ENCODE measurements around the gene SUGP2.

DNA sequence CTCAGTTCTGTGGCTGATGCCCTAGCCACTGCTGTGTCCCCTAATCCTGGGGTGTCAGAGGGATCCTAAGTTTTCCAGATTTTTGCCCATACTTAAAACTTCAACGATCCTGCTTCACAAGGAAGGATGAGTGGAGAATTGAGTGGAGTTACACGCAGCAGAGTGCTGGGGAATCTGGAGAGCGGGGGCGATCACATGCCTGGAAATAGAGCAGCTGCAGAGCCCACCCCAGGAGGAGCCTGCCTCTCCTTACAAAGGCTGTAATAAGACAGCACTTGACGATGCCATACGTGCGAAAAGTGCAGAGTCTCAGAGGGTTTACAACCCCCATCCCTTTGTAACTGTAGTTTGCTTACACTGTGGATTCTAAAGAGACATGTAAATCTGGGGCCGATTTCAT lies 40.6 kb downstream of the SUGP2 start:
- TF ChIP-seq TCF7L2 (IDR thresholded peaks at IDR 0.05; ENCODE audit: low read depth, low read length) (no peak), POLR2AphosphoS5 (IDR thresholded peaks at IDR 0.05; ENCODE audit: low read depth, low read length) (no peak), SIN3A (IDR thresholded peaks at IDR 0.05; ENCODE audit: borderline replicate concordance, insufficient read depth, low read depth, low read length) (no peak)
- TF ChIP-seq, protein P1, sequence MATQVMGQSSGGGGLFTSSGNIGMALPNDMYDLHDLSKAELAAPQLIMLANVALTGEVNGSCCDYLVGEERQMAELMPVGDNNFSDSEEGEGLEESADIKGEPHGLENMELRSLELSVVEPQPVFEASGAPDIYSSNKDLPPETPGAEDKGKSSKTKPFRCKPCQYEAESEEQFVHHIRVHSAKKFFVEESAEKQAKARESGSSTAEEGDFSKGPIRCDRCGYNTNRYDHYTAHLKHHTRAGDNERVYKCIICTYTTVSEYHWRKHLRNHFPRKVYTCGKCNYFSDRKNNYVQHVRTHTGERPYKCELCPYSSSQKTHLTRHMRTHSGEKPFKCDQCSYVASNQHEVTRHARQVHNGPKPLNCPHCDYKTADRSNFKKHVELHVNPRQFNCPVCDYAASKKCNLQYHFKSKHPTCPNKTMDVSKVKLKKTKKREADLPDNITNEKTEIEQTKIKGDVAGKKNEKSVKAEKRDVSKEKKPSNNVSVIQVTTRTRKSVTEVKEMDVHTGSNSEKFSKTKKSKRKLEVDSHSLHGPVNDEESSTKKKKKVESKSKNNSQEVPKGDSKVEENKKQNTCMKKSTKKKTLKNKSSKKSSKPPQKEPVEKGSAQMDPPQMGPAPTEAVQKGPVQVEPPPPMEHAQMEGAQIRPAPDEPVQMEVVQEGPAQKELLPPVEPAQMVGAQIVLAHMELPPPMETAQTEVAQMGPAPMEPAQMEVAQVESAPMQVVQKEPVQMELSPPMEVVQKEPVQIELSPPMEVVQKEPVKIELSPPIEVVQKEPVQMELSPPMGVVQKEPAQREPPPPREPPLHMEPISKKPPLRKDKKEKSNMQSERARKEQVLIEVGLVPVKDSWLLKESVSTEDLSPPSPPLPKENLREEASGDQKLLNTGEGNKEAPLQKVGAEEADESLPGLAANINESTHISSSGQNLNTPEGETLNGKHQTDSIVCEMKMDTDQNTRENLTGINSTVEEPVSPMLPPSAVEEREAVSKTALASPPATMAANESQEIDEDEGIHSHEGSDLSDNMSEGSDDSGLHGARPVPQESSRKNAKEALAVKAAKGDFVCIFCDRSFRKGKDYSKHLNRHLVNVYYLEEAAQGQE (IDR thresholded peaks at IDR 0.05; ENCODE audit: insufficient read depth in 1 of 2, low read depth in 2 of 2, low read length in 1 of 2), result no peak
- TF ChIP-seq, protein P2, sequence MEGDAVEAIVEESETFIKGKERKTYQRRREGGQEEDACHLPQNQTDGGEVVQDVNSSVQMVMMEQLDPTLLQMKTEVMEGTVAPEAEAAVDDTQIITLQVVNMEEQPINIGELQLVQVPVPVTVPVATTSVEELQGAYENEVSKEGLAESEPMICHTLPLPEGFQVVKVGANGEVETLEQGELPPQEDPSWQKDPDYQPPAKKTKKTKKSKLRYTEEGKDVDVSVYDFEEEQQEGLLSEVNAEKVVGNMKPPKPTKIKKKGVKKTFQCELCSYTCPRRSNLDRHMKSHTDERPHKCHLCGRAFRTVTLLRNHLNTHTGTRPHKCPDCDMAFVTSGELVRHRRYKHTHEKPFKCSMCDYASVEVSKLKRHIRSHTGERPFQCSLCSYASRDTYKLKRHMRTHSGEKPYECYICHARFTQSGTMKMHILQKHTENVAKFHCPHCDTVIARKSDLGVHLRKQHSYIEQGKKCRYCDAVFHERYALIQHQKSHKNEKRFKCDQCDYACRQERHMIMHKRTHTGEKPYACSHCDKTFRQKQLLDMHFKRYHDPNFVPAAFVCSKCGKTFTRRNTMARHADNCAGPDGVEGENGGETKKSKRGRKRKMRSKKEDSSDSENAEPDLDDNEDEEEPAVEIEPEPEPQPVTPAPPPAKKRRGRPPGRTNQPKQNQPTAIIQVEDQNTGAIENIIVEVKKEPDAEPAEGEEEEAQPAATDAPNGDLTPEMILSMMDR (IDR thresholded peaks at IDR 0.05), result no peak
